ENCODE results near the gene CRISP3.
"Not testable (repeated sequence)": the region's sequence is repeated elsewhere in the genome, so short reads cannot be mapped to it uniquely, and the experiment has no call there.

Gene CRISP3

GRCh38 chr6:49743429-49743828, 759 bp downstream of the CRISP3 start:
- no CpG with 5 or more reads among the region's 4 CpGs for WGBS (ENCODE audit: insufficient coverage, insufficient read length)
- Histone ChIP-seq H3K36me3 (ENCODE audit: control insufficient read depth, insufficient read depth, low read length) (no peaks in the 10 kb centered on the region), H3K4me3 (ENCODE audit: low read length) (no peak overlapping the region), H3K27me3 (ENCODE audit: control insufficient read depth, insufficient read depth, low read length) (no peaks in the 10 kb centered on the region), H3K27ac (ENCODE audit: low read length) (no peak overlapping the region), H3K9me3 (ENCODE audit: control insufficient read depth, insufficient read depth, low read length) (no peaks in the 10 kb centered on the region), H3K4me1 (ENCODE audit: control insufficient read depth, insufficient read depth, low read length) (no peaks in the 10 kb centered on the region)
- DNase-seq (ENCODE audit: low read depth, low spot score), result no peak

GRCh38 chr6:49739423-49739822, 4.8 kb downstream of the CRISP3 start:
- DNase-seq (ENCODE audit: low read depth, low spot score), result no peak
- no peaks in the 10 kb centered on the region for H3K4me1 ChIP-seq (ENCODE audit: control insufficient read depth, insufficient read depth, low read length)
- no peaks in the 10 kb centered on the region for H3K9me3 ChIP-seq (ENCODE audit: control insufficient read depth, insufficient read depth, low read length)
- no peaks in the 10 kb centered on the region for H3K36me3 ChIP-seq (ENCODE audit: control insufficient read depth, insufficient read depth, low read length)
- H3K4me3 ChIP-seq (ENCODE audit: low read length), result no peak overlapping the region
- WGBS (ENCODE audit: insufficient coverage, insufficient read length), result no CpG with 5 or more reads among the region's 2 CpGs
- H3K27ac ChIP-seq (ENCODE audit: low read length), result no peak overlapping the region
- no peaks in the 10 kb centered on the region for H3K27me3 ChIP-seq (ENCODE audit: control insufficient read depth, insufficient read depth, low read length)

- Histone ChIP-seq H3K27me3 (ENCODE audit: control insufficient read depth, insufficient read depth, low read length) (no peaks in the 10 kb centered on the region), H3K4me3 (ENCODE audit: low read length) (no peak overlapping the region), H3K36me3 (ENCODE audit: control insufficient read depth, insufficient read depth, low read length) (no peaks in the 10 kb centered on the region), H3K4me1 (ENCODE audit: control insufficient read depth, insufficient read depth, low read length) (no peaks in the 10 kb centered on the region), H3K27ac (ENCODE audit: low read length) (no peak overlapping the region), H3K9me3 (ENCODE audit: control insufficient read depth, insufficient read depth, low read length) (no peaks in the 10 kb centered on the region)
- no CpG with 5 or more reads among the region's 4 CpGs for WGBS (ENCODE audit: insufficient coverage, insufficient read length)
- no peak for DNase-seq (ENCODE audit: low read depth, low spot score)
These were observed 8.1 kb downstream of the CRISP3 start for GRCh38 chr6:49736017-49736508.

GRCh38 chr6:49733680-49734079, 10.5 kb downstream of the CRISP3 start:
- H3K4me3 ChIP-seq (ENCODE audit: low read length), result no peak overlapping the region
- H3K9me3 ChIP-seq (ENCODE audit: control insufficient read depth, insufficient read depth, low read length), result no peaks in the 10 kb centered on the region
- DNase-seq (ENCODE audit: low read depth, low spot score), result no peak
- no peaks in the 10 kb centered on the region for H3K36me3 ChIP-seq (ENCODE audit: control insufficient read depth, insufficient read depth, low read length)
- H3K4me1 ChIP-seq (ENCODE audit: control insufficient read depth, insufficient read depth, low read length), result no peaks in the 10 kb centered on the region
- H3K27ac ChIP-seq (ENCODE audit: low read length), result no peak overlapping the region
- whole genome bisulfite sequencing (ENCODE audit: insufficient coverage, insufficient read length), result no CpG with 5 or more reads among the region's 2 CpGs
- no peaks in the 10 kb centered on the region for H3K27me3 ChIP-seq (ENCODE audit: control insufficient read depth, insufficient read depth, low read length)

- no peak for DNase-seq (ENCODE audit: low read depth, low spot score)
- no peaks in the 10 kb centered on the region for H3K4me1 ChIP-seq (ENCODE audit: control insufficient read depth, insufficient read depth, low read length)
- H3K36me3 ChIP-seq (ENCODE audit: control insufficient read depth, insufficient read depth, low read length), result no peaks in the 10 kb centered on the region
- H3K27ac ChIP-seq (ENCODE audit: low read length), result no peak overlapping the region
- no peak overlapping the region for H3K4me3 ChIP-seq (ENCODE audit: low read length)
- WGBS (ENCODE audit: insufficient coverage, insufficient read length), result no CpG with 5 or more reads among the region's 3 CpGs
- no peaks in the 10 kb centered on the region for H3K27me3 ChIP-seq (ENCODE audit: control insufficient read depth, insufficient read depth, low read length)
- no peaks in the 10 kb centered on the region for H3K9me3 ChIP-seq (ENCODE audit: control insufficient read depth, insufficient read depth, low read length)
These were observed 11.4 kb downstream of the CRISP3 start for GRCh38 chr6:49732781-49733180.

GRCh38 chr6:49730251-49730650, 13.9 kb downstream of the CRISP3 start:
- no peaks in the 10 kb centered on the region for H3K9me3 ChIP-seq (ENCODE audit: control insufficient read depth, insufficient read depth, low read length)
- no peak overlapping the region for H3K4me3 ChIP-seq (ENCODE audit: low read length)
- no peaks in the 10 kb centered on the region for H3K36me3 ChIP-seq (ENCODE audit: control insufficient read depth, insufficient read depth, low read length)
- no peak for DNase-seq (ENCODE audit: low read depth, low spot score)
- H3K27ac ChIP-seq (ENCODE audit: low read length), result no peak overlapping the region
- H3K27me3 ChIP-seq (ENCODE audit: control insufficient read depth, insufficient read depth, low read length), result no peaks in the 10 kb centered on the region
- no peaks in the 10 kb centered on the region for H3K4me1 ChIP-seq (ENCODE audit: control insufficient read depth, insufficient read depth, low read length)

GRCh38 chr6:49723917-49724316, 20.3 kb downstream of the CRISP3 start:
- H3K4me1 ChIP-seq (ENCODE audit: control insufficient read depth, insufficient read depth, low read length); H3K27ac ChIP-seq (ENCODE audit: low read length); H3K4me3 ChIP-seq (ENCODE audit: low read length); DNase-seq (ENCODE audit: low read depth, low spot score); H3K27me3 ChIP-seq (ENCODE audit: control insufficient read depth, insufficient read depth, low read length); H3K36me3 ChIP-seq (ENCODE audit: control insufficient read depth, insufficient read depth, low read length); H3K9me3 ChIP-seq (ENCODE audit: control insufficient read depth, insufficient read depth, low read length): not testable (repeated sequence)
- no CpG with 5 or more reads among the region's 4 CpGs for WGBS (ENCODE audit: insufficient coverage, insufficient read length)

- Histone ChIP-seq H3K9me3 (ENCODE audit: control insufficient read depth, insufficient read depth, low read length) (no peaks in the 10 kb centered on the region), H3K36me3 (ENCODE audit: control insufficient read depth, insufficient read depth, low read length) (no peaks in the 10 kb centered on the region), H3K4me3 (ENCODE audit: low read length) (no peak overlapping the region), H3K27ac (ENCODE audit: low read length) (no peak overlapping the region), H3K4me1 (ENCODE audit: control insufficient read depth, insufficient read depth, low read length) (no peaks in the 10 kb centered on the region), H3K27me3 (ENCODE audit: control insufficient read depth, insufficient read depth, low read length) (no peaks in the 10 kb centered on the region)
- no CpG with 5 or more reads among the region's 2 CpGs for WGBS (ENCODE audit: insufficient coverage, insufficient read length)
- DNase-seq (ENCODE audit: low read depth, low spot score), result no peak
These were observed 22.9 kb downstream of the CRISP3 start for GRCh38 chr6:49721297-49721696.

GRCh38 chr6:49720372-49720771, 23.8 kb downstream of the CRISP3 start:
- WGBS (ENCODE audit: insufficient coverage, insufficient read length), result no CpG with 5 or more reads among the region's 7 CpGs
- no peaks in the 10 kb centered on the region for H3K9me3 ChIP-seq (ENCODE audit: control insufficient read depth, insufficient read depth, low read length)
- H3K36me3 ChIP-seq (ENCODE audit: control insufficient read depth, insufficient read depth, low read length), result no peaks in the 10 kb centered on the region
- H3K4me1 ChIP-seq (ENCODE audit: control insufficient read depth, insufficient read depth, low read length), result no peaks in the 10 kb centered on the region
- no peaks in the 10 kb centered on the region for H3K27me3 ChIP-seq (ENCODE audit: control insufficient read depth, insufficient read depth, low read length)
- H3K4me3 ChIP-seq (ENCODE audit: low read length), result no peak overlapping the region
- DNase-seq (ENCODE audit: low read depth, low spot score), result no peak
- no peak overlapping the region for H3K27ac ChIP-seq (ENCODE audit: low read length)

- Histone ChIP-seq H3K9me3 (ENCODE audit: control insufficient read depth, insufficient read depth, low read length) (no peaks in the 10 kb centered on the region), H3K4me1 (ENCODE audit: control insufficient read depth, insufficient read depth, low read length) (no peaks in the 10 kb centered on the region), H3K27ac (ENCODE audit: low read length) (no peak within 1 kb of the TSS), H3K27me3 (ENCODE audit: control insufficient read depth, insufficient read depth, low read length) (no peaks in the 10 kb centered on the region), H3K4me3 (ENCODE audit: low read length) (no peak within 1 kb of the TSS), H3K36me3 (ENCODE audit: control insufficient read depth, insufficient read depth, low read length) (no peaks in the 10 kb centered on the region)
- WGBS (ENCODE audit: insufficient coverage, insufficient read length), result no CpG with 5 or more reads among the region's 26 CpGs
- no peak for DNase-seq (ENCODE audit: low read depth, low spot score)
These were observed 30.8 kb downstream of the CRISP3 start, which contains the start of gene CRISP2 for GRCh38 chr6:49713346-49713745. CRISP2 (minus strand) TSS chr6:49713543; CDS start chr6:49709196, 4,347 bp downstream.

- DNase-seq (ENCODE audit: low read depth, low spot score), result no peak
- Histone ChIP-seq H3K27me3 (ENCODE audit: control insufficient read depth, insufficient read depth, low read length) (no peaks in the 10 kb centered on the region), H3K4me1 (ENCODE audit: control insufficient read depth, insufficient read depth, low read length) (no peaks in the 10 kb centered on the region), H3K4me3 (ENCODE audit: low read length) (no peak overlapping the region), H3K36me3 (ENCODE audit: control insufficient read depth, insufficient read depth, low read length) (no peaks in the 10 kb centered on the region), H3K9me3 (ENCODE audit: control insufficient read depth, insufficient read depth, low read length) (no peaks in the 10 kb centered on the region), H3K27ac (ENCODE audit: low read length) (no peak overlapping the region)
These were observed 45.7 kb downstream of the CRISP3 start for GRCh38 chr6:49698478-49698877.
